K562 (cell line): ENCODE measurements around the gene OR2V1. TPM values are rescaled to one million over a fixed set of nuclear protein-coding genes. Genes with fewer than 3 reads are reported as not detected.

Experiments used
- ARID3A ChIP-seq: IDR thresholded peaks from 2 replicates; pipeline ENCODE4 v1.6.1; 2012; ENCODE audit warnings: low read depth, low read length, improper control_type of control experiment, borderline replicate concordance
- CHAMP1 ChIP-seq: fragments of 450-650 bp; IDR thresholded peaks from 2 replicates; pipeline ENCODE4 v1.6.1; 2016; ENCODE audit warnings: mild to moderate bottlenecking
- EHMT2 ChIP-seq: fragments of 450-650 bp; IDR thresholded peaks from 2 replicates; pipeline ENCODE4 v1.6.1; 2018; ENCODE audit warnings: antibody characterized with exemption
- GABPB1 ChIP-seq: sonication (generic); formaldehyde crosslinking; IDR thresholded peaks from 2 replicates; pipeline ENCODE4 v1.8.0; 2022; ENCODE audit warnings: mild to moderate bottlenecking, missing genetic modification reagents
- MEF2A ChIP-seq: IDR thresholded peaks from 2 replicates; pipeline ENCODE4 v1.6.1; 2011; ENCODE audit warnings: low read depth, mild to moderate bottlenecking, low read length, moderate library complexity; ENCODE audit not compliant: control insufficient read depth
- POLR2H ChIP-seq: IDR thresholded peaks from 2 replicates; pipeline ENCODE4 v1.6.1; 2016; ENCODE audit warnings: missing genetic modification characterization, low read depth, mild to moderate bottlenecking, control low read depth, missing compliant biosample characterization, moderate library complexity
- RAD51 ChIP-seq: fragments of 450-650 bp; IDR thresholded peaks from 2 replicates; pipeline ENCODE4 v1.7.1; 2016; ENCODE audit warnings: low read depth, mild to moderate bottlenecking, borderline replicate concordance
- THRAP3 ChIP-seq: fragments of 450-650 bp; IDR thresholded peaks from 2 replicates; pipeline ENCODE4 v1.6.1; 2016; ENCODE audit warnings: mild to moderate bottlenecking, inconsistent platforms, borderline replicate concordance
- ZBTB40 ChIP-seq, 2 experiments: fragments of 450-650 bp in 1 of 2; sonication (generic) in 1 of 2; formaldehyde crosslinking in 1 of 2; IDR thresholded peaks; 2 replicates each; pipeline versions ENCODE4 v1.7.1 to v1.9.0; 2016 to 2022; ENCODE audit warnings: inconsistent platforms in 1 of 2, mild to moderate bottlenecking in 1 of 2, missing genetic modification reagents in 1 of 2
- ZNF124 ChIP-seq: sonication (generic); formaldehyde crosslinking; IDR thresholded peaks from 2 replicates; pipeline ENCODE4 v1.8.1; 2022; ENCODE audit warnings: missing genetic modification reagents
- ZNF436 ChIP-seq: fragments of 250-450, 450-650 bp; sonication (Bioruptor Pico); formaldehyde crosslinking; IDR thresholded peaks from 2 replicates; pipeline ENCODE4 v1.7.0; 2020; ENCODE audit warnings: mild to moderate bottlenecking
- ZNF830 ChIP-seq: fragments of 250-450 bp; sonication (Bioruptor Pico); IDR thresholded peaks from 2 replicates; pipeline ENCODE4 v1.5.0; 2021; ENCODE audit warnings: mild to moderate bottlenecking
- polyA plus RNA-seq, 8 experiments: library from polyadenylated mRNA; depleted of rRNA in 4 of 8; stranded (reverse) in 5 of 8; unstranded in 3 of 8; fragments of >200 nt; fragmentation: Nextera tagmentation in 2 of 8; fragmentation: Illumina TruSeq in 1 of 8; extraction: Ambion mirVana in 2 of 8; extraction: Trizol in 1 of 8; gene quantifications; 2 replicates each; pipeline versions ENCODE4 v1.2.1 to v1.2.3, GENCODE V29; 2011 to 2014; ENCODE audit warnings: inconsistent platforms in 1 of 8, missing spikeins in 1 of 8
- total RNA-seq, 7 experiments: library from RNA; depleted of rRNA in 6 of 7; stranded (reverse); fragments of >200 nt in 6 of 7; fragmentation: Illumina TruSeq in 2 of 7; extraction: Trizol in 2 of 7; gene quantifications; 2 replicates each; pipeline versions ENCODE4 v1.2.1 to v1.2.3, GENCODE V29; 2011 to 2021; ENCODE audit warnings: low replicate concordance in 1 of 7

The OR2V1 gene
- total and polyA plus RNA-seq, 9 of the 15 experiments (the other 6 are each of a cell fraction or from before 2014, with no cell fraction given) = 0.04 to 0.28 (median 0.15) TPM; not detected in 5

GRCh38 chr5:181173420-181174342, 42.7 kb upstream of the OR2V1 start (continued):
- TF ChIP-seq GABPB1 = no peak; the same call in 1 of the 2 replicates
- 0 out of 2 replicates have a peak, but pooled peaks have one; percentile 4 for TF ChIP-seq MEF2A
- no peak for TF ChIP-seq ZNF436 (CRISPR knock-in tag)
- TF ChIP-seq ZNF830 (CRISPR knock-in tag) = no peak
- TF ChIP-seq ZBTB40 (IDR thresholded peaks at IDR 0.05) = peak; percentile 74
- no peak for TF ChIP-seq ZBTB40 (CRISPR knock-in tag; IDR thresholded peaks at IDR 0.05)
- no peak; the same call in 1 of the 2 replicates for TF ChIP-seq THRAP3
- TF ChIP-seq RAD51 = no peak
- peak; percentile 82; the same call in 1 of the 2 replicates for TF ChIP-seq ARID3A
- peak; percentile 98 for TF ChIP-seq POLR2H (tag)
- TF ChIP-seq EHMT2 = no peak
- TF ChIP-seq CHAMP1 = 0 out of 2 replicates have a peak, but pooled peaks have one; percentile 55
- no peak for TF ChIP-seq ZNF124 (CRISPR knock-in tag)
